ENCODE data around the gene EPHB1. TPM values are rescaled to one million over a fixed set of nuclear protein-coding genes. Genes with fewer than 3 reads are reported as not detected.
"Not testable (repeated sequence)": the region's sequence is repeated elsewhere in the genome, so short reads cannot be mapped to it uniquely, and the experiment has no call there.

The EPHB1 gene
- total RNA-seq, 4 donors from 2014 or later = 0.30 to 5.3 (median 2.6) TPM

DNA sequence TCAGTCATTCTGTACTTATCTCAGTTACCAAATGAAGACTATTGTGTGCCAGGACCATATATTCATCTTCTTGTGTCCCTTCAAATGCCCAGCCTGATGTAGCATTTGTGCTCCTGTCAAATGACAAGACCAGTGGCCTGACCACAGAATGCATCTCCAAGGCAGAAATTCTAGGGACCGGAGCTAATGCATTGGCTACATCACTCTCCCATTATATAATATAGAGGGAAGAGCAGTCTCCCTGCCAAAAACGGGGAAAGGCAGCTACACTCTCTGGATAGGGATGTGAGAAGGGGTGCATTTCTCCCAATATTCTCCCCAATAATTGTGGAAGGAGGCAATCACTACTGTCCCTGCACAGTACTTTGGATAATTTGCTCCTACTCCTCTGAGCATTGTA, 312.0 kb downstream of the EPHB1 start:
- no peaks in the 10 kb centered on the region for H3K9me3 ChIP-seq
- no peak for DNase-seq (ENCODE audit: low spot score in 2 of 2)

DNA sequence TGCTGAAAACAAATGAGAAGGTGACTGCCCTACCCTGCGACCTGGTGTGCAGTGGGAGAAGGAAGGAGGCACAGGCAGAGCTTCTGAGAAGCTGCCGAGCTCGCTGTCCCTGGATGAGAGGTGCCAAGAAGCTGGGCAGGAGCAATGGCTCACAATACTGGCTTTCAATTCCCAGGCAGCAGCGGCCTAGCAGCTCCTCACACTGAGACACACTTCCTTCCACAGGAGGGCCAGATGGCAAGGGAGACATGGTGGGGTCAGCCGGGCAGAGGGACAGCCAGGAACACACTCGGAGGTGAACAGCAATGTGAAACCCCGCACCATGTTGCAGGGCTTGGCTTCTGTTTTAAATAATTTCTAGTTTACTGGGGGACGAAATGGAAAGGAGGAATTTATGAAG, 314.6 kb downstream of the EPHB1 start:
- no peaks in the 10 kb centered on the region for H3K36me3 ChIP-seq
- no peaks in the 10 kb centered on the region for H3K4me1 ChIP-seq
- no peaks in the 10 kb centered on the region for H3K9me3 ChIP-seq
- no peak overlapping the region for H3K4me3 ChIP-seq
- H3K27me3 ChIP-seq = no peaks in the 10 kb centered on the region
- 72 to 73% methylated on average over 8 of the region's 8 CpGs for WGBS, 2 donors
- DNase-seq (ENCODE audit: low spot score in 2 of 2) = no peak
- TF ChIP-seq EP300 (IDR thresholded peaks at IDR 0.05) = no peak
- TF ChIP-seq, protein P1, sequence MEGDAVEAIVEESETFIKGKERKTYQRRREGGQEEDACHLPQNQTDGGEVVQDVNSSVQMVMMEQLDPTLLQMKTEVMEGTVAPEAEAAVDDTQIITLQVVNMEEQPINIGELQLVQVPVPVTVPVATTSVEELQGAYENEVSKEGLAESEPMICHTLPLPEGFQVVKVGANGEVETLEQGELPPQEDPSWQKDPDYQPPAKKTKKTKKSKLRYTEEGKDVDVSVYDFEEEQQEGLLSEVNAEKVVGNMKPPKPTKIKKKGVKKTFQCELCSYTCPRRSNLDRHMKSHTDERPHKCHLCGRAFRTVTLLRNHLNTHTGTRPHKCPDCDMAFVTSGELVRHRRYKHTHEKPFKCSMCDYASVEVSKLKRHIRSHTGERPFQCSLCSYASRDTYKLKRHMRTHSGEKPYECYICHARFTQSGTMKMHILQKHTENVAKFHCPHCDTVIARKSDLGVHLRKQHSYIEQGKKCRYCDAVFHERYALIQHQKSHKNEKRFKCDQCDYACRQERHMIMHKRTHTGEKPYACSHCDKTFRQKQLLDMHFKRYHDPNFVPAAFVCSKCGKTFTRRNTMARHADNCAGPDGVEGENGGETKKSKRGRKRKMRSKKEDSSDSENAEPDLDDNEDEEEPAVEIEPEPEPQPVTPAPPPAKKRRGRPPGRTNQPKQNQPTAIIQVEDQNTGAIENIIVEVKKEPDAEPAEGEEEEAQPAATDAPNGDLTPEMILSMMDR (IDR thresholded peaks at IDR 0.05) = no peak
- TF ChIP-seq POLR2A (IDR thresholded peaks at IDR 0.05) = no peak
- no peak overlapping the region for H3K27ac ChIP-seq

More for the DNA sequence above, 312.0 kb downstream of the EPHB1 start:
- H3K4me1 ChIP-seq = no peaks in the 10 kb centered on the region
- 79 to 92% methylated on average over 2 of the region's 2 CpGs for WGBS, 2 donors
- H3K4me3 ChIP-seq = no peak overlapping the region
- H3K27ac ChIP-seq = no peak overlapping the region
- TF ChIP-seq POLR2A (IDR thresholded peaks at IDR 0.05) = no peak
- no peak for TF ChIP-seq EP300 (IDR thresholded peaks at IDR 0.05)
- TF ChIP-seq, protein P1 (IDR thresholded peaks at IDR 0.05) = no peak
- H3K27me3 ChIP-seq = no peaks in the 10 kb centered on the region
- no peaks in the 10 kb centered on the region for H3K36me3 ChIP-seq

DNA sequence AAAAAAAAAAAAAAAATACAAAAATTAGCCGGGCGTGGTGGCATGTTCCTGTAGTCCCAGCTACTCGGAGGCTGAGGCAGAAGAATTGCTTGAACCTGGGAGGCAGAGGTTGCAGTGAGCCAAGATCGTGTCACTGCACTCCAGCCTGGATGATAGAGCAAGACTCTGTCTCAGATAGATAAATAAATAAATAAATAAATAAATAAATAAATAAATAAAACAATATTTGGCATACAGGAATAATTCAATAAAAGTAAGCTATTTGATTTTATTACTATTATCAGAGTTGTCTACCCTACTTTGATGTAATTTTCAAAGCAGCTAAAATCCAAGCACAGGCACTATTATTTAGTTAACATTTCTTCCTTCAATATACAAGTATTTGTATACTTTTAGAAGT, 319.5 kb downstream of the EPHB1 start:
- DNase-seq (ENCODE audit: low spot score in 2 of 2) = not testable (repeated sequence)

DNA sequence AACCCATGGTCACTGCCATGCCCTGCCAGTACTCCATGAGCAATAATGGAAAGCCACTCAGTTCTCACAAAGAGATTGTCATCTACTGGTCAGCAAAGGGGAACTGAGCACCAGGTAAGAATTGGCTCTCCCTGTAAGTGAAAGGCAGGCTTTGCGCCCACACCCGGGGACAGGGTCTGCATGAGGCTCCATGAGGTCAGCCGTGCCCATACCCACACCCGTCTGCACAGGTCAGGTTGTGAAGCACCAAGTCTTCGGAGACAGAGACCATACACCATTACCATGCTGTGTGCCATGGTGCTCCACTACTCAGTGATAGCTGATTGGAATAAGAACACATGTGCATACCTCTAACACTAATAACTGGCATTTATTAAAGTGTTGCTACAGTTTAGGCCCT, 322.9 kb downstream of the EPHB1 start:
- no peaks in the 10 kb centered on the region for H3K36me3 ChIP-seq
- H3K27ac ChIP-seq = no peak overlapping the region
- TF ChIP-seq EP300 (IDR thresholded peaks at IDR 0.05) (no peak), POLR2A (IDR thresholded peaks at IDR 0.05) (no peak)
- TF ChIP-seq, protein P1 (IDR thresholded peaks at IDR 0.05) = no peak
- no peak overlapping the region for H3K4me3 ChIP-seq
- no peak for DNase-seq (ENCODE audit: low spot score in 2 of 2)
- H3K4me1 ChIP-seq = no peaks in the 10 kb centered on the region
- WGBS, 2 donors = 52 to 75% methylated on average over 5 of the region's 5 CpGs
- no peaks in the 10 kb centered on the region for H3K27me3 ChIP-seq
- H3K9me3 ChIP-seq = no peaks in the 10 kb centered on the region

More for the DNA sequence above, 319.5 kb downstream of the EPHB1 start:
- H3K9me3 ChIP-seq, H3K4me3 ChIP-seq, H3K4me1 ChIP-seq, H3K27ac ChIP-seq, H3K27me3 ChIP-seq, H3K36me3 ChIP-seq: not testable (repeated sequence)
- 88 to 93% methylated on average over 4 of the region's 4 CpGs for WGBS, 2 donors

DNA sequence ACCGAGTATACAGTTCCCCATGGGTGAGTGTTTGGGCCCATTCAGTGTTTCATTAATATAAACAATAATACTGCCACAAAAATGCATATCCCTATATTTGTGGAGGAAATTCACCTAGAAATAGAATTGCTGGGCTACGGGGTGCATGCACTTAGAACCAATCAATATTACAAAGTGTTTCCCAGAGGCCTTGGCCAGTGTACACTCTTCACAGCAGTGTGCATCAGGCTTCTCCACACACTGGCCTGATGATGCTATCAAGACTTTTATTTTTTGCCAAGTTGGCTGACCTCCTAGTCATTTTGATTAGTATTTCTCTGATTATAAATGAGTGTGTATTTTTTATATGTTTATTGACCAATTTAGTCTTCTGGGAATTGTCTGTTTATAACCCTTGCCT, 323.7 kb downstream of the EPHB1 start:
- no peaks in the 10 kb centered on the region for H3K4me1 ChIP-seq
- no peak for TF ChIP-seq POLR2A (IDR thresholded peaks at IDR 0.05)
- TF ChIP-seq EP300 (IDR thresholded peaks at IDR 0.05) = no peak
- TF ChIP-seq, protein P1 (IDR thresholded peaks at IDR 0.05) = no peak

More for the DNA sequence above, 323.7 kb downstream of the EPHB1 start:
- Histone ChIP-seq H3K27ac (no peak overlapping the region), H3K4me3 (no peak overlapping the region), H3K36me3 (no peaks in the 10 kb centered on the region), H3K27me3 (no peaks in the 10 kb centered on the region), H3K9me3 (no peaks in the 10 kb centered on the region)
- DNase-seq (ENCODE audit: low spot score in 2 of 2) = no peak
- WGBS, 2 donors = 75 to 79% methylated on average over 2 of the region's 2 CpGs
